Hematopoietic multipotent progenitor cell treated with erythropoietin and hydrocortisone succinate and interleukin-3 and kit ligand, for 6 days (in vitro differentiated cells): Measurements from ENCODE around the gene RNASEH2A.
A peak's percentile ranks its signal among the peaks of the same experiment; 100 is the strongest.
"Not testable (repeated sequence)": the region's sequence is repeated elsewhere in the genome, so short reads cannot be mapped to it uniquely, and the experiment has no call there.

Experiments used
- DNase-seq: peaks from one replicate; pipeline ENCODE4 v3.0.0-alpha.2; 2015

The RNASEH2A gene

DNA sequence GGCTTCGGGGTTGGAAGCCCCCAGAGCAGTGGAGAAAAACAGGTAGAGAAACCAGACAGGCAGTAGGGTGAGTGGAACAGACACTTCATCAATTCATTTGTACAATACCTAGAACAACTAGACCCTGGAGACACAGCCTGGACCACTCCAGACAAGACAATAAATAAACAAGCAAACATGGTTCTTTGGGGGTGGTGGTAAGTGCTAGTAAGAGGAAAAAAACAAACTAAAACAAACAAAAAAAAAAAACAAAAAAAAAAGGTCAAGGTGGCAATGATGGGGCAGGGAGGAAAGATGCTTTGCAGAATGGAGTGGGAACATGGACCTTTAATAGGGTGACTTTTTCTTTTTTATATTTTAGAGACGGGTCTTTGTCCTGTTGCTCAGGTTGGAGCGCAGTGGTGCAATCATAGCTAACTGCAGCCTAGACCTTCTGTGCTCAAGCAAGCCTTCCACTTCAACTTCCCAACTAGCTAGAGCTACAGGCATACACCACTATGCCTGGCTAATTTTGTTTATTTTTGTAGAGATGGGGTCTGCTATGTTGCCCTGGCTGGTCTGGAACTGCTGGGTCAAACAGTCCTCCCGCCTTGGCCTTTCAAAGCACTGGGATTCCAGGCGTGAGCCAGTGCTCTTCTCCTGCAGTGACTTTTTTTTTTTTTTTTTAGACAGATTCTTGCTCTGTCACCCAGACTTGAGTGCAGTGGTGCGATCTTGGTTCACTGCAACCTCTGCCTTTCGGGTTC is 12.0 kb upstream of the RNASEH2A start:
- peak; percentile 20 for DNase-seq

DNA sequence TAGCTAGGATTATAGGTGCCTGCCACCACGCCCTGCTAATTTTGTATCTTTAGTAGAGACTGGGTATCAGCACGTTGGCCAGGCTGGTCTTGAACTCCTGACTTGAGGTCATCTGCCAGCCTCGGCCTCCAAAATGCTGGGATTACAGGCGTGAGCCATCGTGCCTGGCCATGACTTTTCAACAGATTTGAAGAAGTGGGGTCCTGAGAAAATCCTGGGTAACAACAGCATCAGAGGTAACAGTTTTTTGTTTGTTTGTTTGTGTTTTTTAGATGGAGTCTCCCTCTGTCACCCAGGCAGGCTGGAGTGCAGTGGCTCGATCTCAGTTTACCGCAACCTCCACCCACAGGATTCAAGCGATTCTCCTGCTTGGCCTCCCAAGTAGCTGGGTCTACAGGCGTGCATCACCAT is 11.4 kb upstream of the RNASEH2A start:
- no peak for DNase-seq

DNA sequence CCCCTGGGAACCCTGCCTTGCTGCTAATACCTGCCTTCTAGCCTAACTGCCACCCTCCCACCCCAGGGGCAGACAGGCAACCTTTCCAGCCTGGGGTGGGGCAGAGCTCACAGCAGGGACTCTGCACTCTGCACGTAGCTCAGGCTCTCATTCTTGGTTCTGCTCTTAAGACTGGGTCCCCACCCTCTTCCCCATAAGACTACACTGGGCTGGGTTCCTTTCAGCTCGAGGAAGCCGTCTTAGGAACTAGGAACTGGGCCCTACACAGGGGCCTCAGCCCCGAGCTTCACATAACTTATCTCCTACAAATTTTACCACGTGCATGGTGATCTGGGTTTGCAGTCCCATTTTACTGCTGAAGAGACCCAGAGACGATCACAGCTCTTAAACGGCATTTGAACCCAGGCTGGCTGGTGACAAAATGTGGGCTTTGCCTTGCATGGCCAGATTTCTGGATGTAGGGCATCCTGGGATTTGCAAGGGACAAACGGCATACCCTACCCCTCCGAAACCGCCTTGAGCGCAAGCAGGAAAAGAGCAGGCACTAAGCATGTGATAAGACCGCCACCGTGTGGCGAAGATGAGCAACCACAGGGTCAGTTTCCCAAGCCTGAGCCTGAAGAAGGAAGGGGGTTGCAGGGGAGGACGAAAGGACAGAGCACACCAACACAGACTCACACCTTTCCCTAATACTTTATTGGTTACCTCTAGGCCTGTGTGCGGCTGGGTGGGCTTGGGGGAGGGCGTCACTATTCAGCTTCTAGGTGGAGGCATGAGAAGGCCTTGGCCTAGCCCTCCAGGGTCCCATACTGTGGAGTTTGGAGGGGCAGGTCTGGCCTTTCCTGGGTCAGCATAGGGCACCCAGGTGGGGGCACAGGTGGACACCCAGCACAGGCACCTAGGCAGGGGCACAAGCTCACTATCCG is 10.0 kb upstream of the RNASEH2A start:
- peak; percentile 92 for DNase-seq

DNA sequence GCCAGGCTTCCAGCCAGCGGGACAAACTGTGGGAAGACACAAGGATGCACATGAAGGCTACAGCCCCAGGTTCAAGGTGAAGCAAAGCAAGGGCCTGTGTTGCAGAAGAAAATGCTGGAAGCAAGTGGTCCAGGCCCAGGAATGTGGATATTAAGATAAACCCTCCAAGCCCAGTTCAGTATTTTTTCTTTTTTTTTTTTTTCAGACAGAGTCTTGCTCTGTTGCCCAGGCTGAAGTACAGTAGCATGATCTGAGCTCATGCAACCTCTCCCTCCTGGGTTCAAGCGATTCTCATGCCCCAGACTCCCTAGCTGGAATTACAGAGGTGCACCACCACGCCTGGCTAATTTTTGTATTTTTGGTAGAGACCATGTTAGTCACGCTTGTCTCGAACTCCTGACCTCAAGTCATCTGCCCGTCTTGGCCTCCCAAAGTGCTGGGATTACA is 9.2 kb upstream of the RNASEH2A start:
- peak; percentile 22 for DNase-seq

DNA sequence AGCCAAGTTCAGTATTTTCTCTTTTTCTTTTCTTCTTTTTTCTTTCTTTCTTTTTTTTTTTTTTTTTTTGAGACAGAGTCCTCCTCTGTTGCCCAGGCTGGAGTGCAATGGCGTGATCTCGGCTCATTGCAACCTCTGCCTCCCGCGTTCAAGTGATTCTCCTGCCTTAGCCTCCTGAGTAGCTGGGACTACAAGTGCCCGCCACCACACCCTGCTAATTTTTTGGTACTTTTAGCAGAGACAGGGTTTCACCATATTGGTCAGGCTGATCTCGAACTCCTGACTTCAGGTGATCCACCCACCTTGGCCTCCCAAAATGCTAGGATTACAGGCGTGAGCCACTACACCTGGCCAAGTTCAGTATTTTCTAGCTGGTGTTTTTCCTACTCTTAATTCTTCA is 8.8 kb upstream of the RNASEH2A start:
- DNase-seq: not testable (repeated sequence)

DNA sequence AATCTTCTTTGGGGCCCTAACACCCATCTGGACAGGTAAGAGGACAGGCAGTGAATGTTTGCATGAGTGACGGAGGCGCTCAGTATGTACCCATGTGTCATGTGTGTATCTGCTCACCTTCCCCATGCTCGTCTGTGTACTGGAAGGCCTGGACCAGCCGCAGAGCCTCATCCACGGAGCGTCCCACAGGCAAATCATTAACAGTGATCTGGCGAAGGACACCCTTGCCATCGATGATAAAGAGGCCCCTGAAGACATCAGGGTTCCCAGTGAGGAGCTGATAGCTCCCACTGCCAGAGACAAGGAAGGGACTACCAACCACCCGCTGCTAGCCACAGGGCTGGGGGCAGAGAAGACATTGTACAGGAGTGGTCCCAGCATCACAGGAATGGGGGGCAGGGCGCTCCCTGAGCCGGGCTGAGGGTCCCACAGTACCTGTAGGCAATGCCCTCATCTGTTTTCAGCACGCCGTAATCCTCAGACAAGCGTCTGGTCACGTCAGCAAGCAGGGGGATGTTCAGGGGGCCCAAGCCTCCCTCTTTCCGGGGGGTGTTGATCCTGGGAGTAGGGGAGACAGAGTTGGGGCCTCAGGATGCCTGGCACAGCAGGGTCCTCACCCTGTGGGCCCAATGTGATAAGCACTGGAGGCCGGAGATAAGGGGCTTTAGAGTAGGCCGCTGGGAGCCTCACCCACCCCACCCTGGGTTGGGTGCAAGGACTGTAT is 6.5 kb upstream of the RNASEH2A start:
- peak; percentile 50 for DNase-seq

DNA sequence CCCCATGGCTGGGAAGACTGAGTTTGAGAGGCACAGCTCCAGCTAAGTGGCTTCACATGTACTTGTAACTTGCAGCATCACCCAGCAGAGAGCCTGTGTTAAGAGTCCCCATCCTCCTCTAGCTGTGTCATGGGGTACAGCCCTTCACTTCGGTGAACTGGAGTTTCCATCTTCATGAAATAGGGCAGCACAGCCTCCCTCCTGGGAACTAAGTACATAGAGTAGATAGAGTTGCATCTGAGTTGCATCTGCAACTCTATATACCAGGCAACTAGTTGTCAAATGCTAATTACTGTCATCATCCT is 6.0 kb upstream of the RNASEH2A start:
- peak; percentile 87 for DNase-seq

DNA sequence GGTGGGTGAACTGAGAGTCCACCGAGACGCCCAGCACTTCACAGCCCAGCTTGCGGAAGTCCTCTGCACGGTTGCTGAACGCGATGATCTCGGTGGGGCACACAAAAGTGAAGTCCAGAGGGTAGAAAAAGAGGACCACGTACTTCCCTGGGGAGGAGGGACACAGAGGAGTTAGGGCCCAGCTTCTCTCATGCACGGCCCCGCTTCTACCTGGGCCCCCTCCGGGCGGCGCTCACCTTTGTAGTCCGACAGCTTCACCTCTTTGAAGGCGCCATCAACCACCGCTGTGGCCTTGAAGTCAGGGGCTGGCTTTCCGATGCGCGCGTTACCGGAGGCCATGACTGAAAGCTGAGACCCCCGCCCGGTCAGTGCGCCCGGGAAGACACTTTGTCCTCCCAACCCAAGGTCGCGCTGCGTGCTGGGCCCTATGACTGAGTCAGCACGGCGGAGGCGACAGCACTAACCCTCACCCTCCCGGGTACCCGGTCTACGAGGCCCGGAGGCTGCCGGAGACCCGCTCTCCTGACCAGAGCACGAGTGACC is 5.4 kb upstream of the RNASEH2A start:
- DNase-seq: peak; percentile 25

DNA sequence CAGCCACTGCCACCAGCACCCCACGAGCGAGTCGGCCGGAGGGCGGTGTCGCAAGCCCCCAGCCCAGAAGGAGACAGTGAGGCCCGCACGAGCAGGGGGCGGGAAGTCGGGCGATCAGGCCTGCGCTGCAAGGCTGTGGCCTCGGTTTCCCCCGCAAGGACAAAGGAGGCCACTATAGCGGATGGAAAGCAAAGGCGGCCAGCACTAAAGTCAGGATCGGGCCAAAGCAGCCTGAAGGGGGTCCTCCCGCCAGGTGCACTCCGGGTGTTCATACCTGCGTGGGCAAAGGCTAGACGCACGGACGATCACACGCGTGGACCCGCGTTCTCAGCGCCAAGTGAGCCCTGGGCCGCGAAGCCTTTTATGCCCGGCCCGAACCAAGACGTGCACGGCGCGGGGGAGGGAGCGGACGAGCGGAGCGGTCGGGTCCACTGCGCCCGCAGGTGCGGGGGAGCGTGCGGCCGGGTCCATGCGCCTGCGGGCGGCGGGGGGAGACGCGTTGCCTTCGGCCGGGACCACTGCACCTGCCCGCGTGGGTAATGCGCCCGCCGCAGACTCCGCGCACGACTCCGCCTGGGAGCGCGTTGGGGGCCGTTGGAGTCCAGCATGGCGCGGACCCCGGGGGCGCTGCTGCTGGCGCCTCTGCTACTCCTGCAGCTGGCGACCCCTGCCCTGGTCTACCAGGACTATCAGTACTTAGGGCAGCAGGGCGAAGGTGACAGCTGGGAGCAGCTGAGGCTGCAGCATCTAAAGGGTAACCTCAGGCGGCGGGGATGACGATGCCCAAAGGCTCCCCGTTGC is 4.7 kb upstream of the RNASEH2A start, which contains the start of the genes PRDX2 and THSD8:
Gene PRDX2 (minus strand): TSS at position 335 of the 801 bp plus-strand sequence. CDS start 539 bp downstream, outside the sequence.
Gene THSD8 (plus strand): TSS at position 604 of the 801 bp plus-strand sequence. CDS start 3 bp downstream, at position 607.
- peak; percentile 93 for DNase-seq

DNA sequence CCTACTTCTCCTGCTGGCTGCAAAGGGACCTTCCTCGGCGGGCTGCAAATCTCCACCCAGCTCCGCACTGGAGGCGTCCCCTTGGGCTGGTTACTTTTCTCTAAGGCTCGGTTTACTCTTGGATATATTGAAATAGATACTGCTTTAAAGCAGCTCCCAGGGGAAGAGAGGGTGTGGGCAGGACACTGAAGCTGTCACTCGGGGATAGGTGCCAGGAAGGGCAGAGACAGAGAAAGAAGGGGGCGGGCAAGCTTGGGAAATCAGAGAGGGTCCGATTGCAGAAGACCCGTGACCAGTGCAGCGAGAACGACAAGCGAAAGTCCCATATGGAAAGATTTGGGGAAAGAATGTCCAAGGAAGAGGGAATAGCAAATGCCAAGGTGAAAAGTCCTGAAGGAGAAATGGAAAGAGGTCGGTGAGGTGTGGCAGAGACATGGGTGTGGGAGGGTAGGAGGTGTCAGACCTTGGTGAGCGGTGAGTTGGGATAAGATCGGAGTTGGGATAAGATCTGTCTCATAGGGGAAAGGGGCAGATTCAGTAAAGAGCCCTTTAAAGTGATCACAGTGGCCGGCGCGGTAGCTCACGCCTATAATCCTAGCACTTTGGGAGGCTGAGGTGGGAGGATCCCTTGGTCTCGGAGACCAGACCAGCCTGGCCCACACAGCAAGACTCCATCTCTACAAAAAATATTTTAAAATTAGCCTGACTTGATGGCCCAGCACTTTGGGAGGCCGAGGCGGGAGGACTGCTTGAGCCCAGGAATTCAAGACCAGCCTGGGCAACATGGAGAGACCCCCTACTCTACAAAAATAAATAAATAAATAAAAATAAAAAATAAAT is 3.9 kb upstream of the RNASEH2A start:
- no peak for DNase-seq

DNA sequence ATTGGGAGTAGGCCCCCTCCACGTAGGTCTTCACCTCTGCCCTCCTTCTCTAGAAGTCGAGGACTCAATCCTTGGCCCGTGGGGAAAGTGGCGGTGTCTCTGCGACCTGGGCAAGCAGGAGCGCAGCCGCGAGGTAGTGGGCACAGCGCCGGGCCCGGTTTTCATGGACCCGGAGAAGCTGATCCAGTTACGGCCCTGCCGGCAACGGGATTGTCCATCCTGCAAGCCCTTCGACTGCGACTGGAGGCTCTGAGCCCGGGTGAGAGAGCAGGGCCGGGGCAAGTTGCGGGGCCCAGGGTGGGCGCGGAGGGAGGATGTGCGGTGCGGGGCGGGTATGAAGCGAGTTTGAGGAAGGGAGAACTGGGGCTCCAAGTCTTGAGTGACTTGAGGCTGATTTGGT is 2.3 kb upstream of the RNASEH2A start:
- DNase-seq: no peak

DNA sequence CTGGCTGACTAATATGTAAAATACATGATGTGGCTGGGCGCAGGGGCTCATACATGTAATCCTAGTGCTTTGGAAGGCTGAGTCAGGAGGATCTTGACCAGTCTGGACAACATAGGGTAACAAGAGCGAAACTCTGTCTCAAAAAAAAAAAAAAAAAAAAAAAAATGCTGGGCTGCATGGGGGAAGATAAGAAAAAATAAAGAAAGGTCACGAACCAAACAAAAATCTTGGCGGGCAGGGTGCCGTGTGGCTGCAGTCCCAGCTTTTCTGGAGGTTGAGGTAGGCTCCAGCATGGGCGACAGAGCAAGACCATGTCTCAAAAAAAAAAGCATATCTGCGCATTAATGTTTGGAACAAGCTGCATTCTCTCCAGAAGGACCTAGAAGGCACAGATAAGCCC is 8.7 kb downstream of the RNASEH2A start:
- no peak for DNase-seq

DNA sequence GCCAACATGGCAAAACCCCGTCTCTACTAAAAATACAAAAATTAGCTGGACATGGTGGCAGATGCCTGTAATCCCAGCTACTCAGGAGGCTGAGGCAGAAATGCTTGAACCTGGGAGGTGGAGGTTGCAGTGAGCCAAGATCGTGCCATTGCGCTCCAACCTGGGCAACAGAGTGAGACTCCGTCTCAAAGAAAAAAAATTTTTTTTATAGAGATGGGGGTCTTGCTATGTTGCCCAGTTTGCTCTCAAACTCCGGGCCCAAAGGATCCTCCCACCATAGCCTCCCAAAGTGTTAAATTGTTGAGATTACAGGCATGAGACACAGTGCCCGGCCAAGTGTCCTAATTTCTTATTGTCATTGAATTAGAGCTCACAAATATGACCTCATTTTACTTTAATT is 10.8 kb downstream of the RNASEH2A start:
- not testable (repeated sequence) for DNase-seq

DNA sequence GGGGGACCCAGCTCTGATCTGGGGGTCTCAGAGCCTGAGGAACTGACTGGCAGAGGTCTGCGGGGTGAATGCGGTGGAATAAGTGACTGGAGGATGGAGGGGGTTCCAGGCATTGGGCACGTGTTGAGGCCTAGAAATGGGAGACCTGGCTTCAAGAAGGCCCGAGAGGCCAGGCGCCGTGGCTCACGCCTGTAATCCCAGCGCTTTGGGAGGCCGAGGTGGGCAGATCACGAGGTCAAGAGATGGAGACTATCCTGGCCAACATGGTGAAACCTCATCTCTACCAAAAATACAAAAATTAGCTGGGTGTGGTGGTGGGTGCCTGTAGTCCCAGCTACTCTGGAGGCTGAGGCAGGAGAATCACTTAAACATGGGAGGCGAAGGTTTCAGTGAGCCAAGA is 11.4 kb downstream of the RNASEH2A start:
- not testable (repeated sequence) for DNase-seq

DNA sequence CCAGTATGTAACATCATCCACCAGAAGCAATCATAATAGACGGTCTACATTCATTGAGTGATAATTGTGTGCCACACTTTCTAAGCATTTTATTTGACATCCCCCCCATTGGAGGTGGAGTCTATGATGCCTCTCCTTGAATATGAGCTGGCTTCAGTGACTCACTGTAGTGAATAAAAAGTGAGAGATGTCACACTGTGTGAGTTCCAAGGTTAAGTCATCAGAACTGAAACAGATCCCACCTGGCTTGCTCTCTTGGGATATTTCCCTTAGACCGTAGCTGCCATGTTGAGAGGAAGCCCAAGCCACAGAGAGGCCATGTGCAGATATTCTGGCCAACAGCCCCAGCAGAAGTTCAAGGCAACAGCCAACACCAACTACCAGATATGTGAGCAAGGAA is 15.4 kb downstream of the RNASEH2A start:
- DNase-seq: no peak

DNA sequence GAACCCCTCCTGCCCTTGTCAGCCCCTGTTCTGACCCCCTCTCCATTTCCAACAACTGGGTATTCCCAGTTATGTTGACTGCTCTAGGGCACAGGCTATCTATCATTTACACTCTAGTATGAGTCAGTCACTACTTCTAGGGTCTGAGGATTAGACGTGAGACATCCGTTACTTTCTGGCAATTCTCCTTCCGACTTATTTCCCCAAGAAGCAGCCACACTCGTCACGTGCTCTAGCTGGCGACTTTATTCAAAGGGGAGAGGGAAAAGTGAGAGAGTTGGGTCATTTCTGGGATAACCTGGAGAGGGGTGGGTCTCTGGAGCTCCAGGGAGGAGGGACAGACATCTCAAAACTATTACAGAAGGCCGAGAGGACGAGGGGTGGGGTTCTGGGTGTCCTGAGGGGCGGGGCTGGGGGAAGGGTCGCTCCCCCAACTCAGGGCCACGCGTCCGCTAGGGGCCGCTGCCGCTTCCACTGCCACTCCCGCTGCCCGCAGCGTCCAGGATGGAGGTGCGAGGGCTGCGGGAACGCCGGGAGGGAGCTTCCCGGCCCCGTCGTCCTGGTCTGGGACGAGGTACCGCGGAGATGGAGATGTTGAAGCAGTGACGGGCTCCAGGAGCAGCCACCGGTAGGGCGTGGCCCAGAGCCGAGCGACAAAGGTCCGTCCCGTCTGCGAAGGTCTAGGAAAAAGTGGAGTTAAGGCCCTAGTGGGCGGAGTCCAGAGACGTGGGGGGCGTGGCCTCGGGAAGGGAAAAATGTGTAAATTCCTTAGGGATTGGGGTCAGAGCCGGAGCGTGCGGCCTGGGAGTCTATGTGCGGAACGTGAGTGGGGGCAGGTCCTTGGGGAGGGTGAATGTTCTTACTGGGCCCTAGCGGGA is 19.1 kb downstream of the RNASEH2A start:
- DNase-seq: peak; percentile 58

DNA sequence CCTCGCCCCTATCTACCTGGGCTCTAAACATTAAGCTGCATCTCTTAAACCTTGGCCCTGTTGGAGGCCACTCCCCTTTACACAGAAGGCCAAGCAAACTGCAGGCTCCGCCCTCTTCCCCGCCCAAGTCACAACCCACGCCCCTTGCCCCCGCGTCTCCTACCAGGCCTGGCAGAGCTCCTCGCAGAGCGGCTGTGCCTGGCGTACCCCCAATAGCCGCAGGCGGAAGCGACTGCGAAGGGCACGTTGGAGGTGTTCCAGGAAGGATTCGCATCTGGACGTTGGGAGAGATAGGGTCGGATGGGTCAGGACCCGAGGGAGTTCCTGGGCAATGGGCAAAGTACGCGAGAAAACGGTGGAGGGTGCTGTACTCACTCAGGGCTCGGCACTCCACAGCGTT is 22.1 kb downstream of the RNASEH2A start:
- peak; percentile 88 for DNase-seq

DNA sequence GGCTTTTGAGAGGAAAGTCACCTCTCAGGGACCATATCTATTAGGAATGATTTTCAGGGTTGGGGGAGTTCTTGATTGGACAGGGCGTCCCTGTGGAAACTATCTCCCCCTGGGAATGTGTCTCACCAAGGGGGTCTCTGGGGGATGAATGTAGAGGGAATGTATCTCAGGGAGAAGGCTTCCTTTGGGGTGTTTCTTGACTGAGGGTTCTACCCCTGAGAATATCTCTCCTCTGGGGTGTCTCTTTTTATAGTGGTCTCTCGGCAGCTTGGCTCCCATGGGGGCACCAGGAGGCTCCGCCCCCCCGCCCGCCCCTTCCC is 27.0 kb downstream of the RNASEH2A start:
- DNase-seq: no peak

DNA sequence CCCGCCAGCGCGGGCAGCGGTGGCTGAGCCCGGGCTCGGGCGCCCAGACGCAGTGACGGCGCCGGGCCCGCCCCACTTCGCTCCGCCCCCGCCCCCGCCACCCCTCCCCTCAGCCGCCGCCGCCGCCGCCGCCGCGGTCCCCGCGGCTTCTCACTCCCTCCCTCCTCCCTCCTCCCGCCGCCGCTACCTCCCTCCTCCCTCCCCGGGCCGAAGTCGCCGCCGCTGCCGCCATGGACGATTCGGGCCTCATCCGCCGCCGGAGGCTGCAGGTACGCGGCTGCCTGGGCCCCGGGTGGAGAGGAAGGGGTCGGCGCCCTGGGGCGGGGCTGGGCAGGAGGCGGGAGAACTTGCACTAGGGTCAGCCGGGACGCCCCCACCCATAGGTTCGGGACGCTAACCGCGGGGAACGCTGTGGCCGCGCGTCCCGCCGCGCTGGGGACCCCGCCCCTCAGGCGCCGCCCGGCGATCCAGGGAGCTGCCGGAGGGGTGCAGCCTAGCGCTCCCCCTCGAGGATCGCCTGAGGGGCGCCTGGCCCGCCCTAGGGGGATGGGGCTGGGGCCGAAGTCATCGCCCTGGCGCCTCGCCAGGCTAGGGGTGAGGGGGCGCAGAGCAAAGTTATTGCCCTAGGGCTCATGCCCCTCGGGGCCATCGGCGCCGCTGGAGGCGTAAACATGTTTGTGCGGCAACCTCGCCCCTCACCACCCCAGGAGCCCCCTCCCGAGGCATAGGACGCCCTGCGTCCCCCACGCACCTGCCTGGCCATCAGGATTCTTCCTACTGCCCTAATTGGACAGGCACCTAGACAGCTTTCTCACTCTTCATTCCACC is 27.6 kb downstream of the RNASEH2A start:
- DNase-seq: peak; percentile 60
